Smooth muscle cell (in vitro differentiated cells): Measurements from ENCODE around the gene AFAP1L1. TPM values are rescaled to one million over a fixed set of nuclear protein-coding genes. Genes with fewer than 3 reads are reported as not detected.

Experiments
- DNase-seq: peaks from one replicate; lab custom pipeline; 2025; ENCODE audit not compliant: unreplicated experiment; lab: John Stamatoyannopoulos, UW
- H2AFZ ChIP-seq: fragments of 200-600 bp; sonication (generic); 2 replicates; pipeline ENCODE4 v1.6.0; 2016; ENCODE audit warnings: antibody characterized with exemption, low read depth, mild to moderate bottlenecking
- H3F3A ChIP-seq: fragments of 200-600 bp; sonication (generic); 2 replicates; pipeline ENCODE4 v1.6.0; 2017; ENCODE audit warnings: antibody characterized with exemption, low read depth
- H3K27ac ChIP-seq: fragments of 200-600 bp; sonication (generic); 2 replicates; pipeline ENCODE4 v1.5.1; 2016; ENCODE audit warnings: low read depth, mild to moderate bottlenecking
- H3K27me3 ChIP-seq: fragments of 200-600 bp; sonication (generic); 2 replicates; pipeline ENCODE4 v1.6.1; 2016; ENCODE audit warnings: low read depth, mild to moderate bottlenecking
- H3K36me3 ChIP-seq: fragments of 200-600 bp; sonication (generic); 2 replicates; pipeline ENCODE4 v1.5.1; 2016; ENCODE audit warnings: low read depth
- H3K4me1 ChIP-seq: fragments of 200-600 bp; sonication (generic); 2 replicates; pipeline ENCODE4 v1.5.1; 2016; ENCODE audit warnings: low read depth
- H3K4me2 ChIP-seq: fragments of 200-600 bp; sonication (generic); 2 replicates; pipeline ENCODE4 v1.6.0; 2016; ENCODE audit warnings: mild to moderate bottlenecking
- H3K4me3 ChIP-seq: fragments of 200-600 bp; sonication (generic); 2 replicates; pipeline ENCODE4 v1.5.1; 2016; ENCODE audit warnings: mild to moderate bottlenecking
- H3K79me2 ChIP-seq: fragments of 200-600 bp; sonication (generic); 2 replicates; pipeline ENCODE4 v1.6.0; 2016; ENCODE audit warnings: low read depth, mild to moderate bottlenecking
- H3K9ac ChIP-seq: fragments of 200-600 bp; sonication (generic); 2 replicates; pipeline ENCODE4 v1.6.0; 2016; ENCODE audit warnings: low read depth
- H3K9me3 ChIP-seq: fragments of 200-600 bp; sonication (generic); replicated peaks from 2 replicates; pipeline ENCODE4 v1.5.1; 2016; ENCODE audit warnings: low read depth
- H4K20me1 ChIP-seq: fragments of 200-600 bp; sonication (generic); 2 replicates; pipeline ENCODE4 v1.6.0; 2016; ENCODE audit warnings: low read depth
- WGBS: methylation state at CpG from one replicate; pipeline ENCODE4 v1.1.7; 2016; ENCODE audit warnings: low lambda C conversion rate; 5-methylcytosine and 5-hydroxymethylcytosine counted together
- polyA plus RNA-seq: library from polyadenylated mRNA; unstranded; fragments of >200 nt; fragmentation: Nextera tagmentation; extraction: Ambion mirVana; gene quantifications from 2 replicates; pipeline ENCODE4 v1.2.1, GENCODE V29; 2016
- total RNA-seq: library from RNA; depleted of rRNA; stranded (reverse); fragments of >200 nt; gene quantifications from 2 replicates; pipeline ENCODE4 v1.2.3, GENCODE V29; 2014
- TF ChIP-seq, protein P1 (sequence below): fragments of 200-600 bp; sonication (generic); IDR thresholded peaks from 2 replicates; pipeline ENCODE4 v1.5.1; 2017; ENCODE audit warnings: borderline replicate concordance, mild to moderate bottlenecking, antibody characterized with exemption; ENCODE audit not compliant: insufficient read depth, poor library complexity, severe bottlenecking

The AFAP1L1 gene
- total and polyA plus RNA-seq, 2 experiments from 2014 or later: 0.59 to 2.3 TPM

GRCh38 chr5:149240354-149240998, 31.2 kb upstream of the AFAP1L1 start:
- H3K27me3 ChIP-seq: peaks cover 66% of the 10 kb centered on the region
- H2AFZ ChIP-seq: no peak overlapping the region
- H3K36me3 ChIP-seq: no peaks in the 10 kb centered on the region
- H3F3A ChIP-seq: no peaks in the 10 kb centered on the region
- H3K4me3 ChIP-seq: no peak overlapping the region
- no peaks in the 10 kb centered on the region for H3K9me3 ChIP-seq
- TF ChIP-seq, protein P1, sequence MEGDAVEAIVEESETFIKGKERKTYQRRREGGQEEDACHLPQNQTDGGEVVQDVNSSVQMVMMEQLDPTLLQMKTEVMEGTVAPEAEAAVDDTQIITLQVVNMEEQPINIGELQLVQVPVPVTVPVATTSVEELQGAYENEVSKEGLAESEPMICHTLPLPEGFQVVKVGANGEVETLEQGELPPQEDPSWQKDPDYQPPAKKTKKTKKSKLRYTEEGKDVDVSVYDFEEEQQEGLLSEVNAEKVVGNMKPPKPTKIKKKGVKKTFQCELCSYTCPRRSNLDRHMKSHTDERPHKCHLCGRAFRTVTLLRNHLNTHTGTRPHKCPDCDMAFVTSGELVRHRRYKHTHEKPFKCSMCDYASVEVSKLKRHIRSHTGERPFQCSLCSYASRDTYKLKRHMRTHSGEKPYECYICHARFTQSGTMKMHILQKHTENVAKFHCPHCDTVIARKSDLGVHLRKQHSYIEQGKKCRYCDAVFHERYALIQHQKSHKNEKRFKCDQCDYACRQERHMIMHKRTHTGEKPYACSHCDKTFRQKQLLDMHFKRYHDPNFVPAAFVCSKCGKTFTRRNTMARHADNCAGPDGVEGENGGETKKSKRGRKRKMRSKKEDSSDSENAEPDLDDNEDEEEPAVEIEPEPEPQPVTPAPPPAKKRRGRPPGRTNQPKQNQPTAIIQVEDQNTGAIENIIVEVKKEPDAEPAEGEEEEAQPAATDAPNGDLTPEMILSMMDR: no peak
- H4K20me1 ChIP-seq: no peaks in the 10 kb centered on the region
- no peak overlapping the region for H3K4me2 ChIP-seq
- WGBS: 87% methylated on average over 13 of the region's 13 CpGs
- H3K27ac ChIP-seq: no peak overlapping the region
- H3K4me1 ChIP-seq: no peaks in the 10 kb centered on the region
- DNase-seq: no peak
- no peak overlapping the region for H3K9ac ChIP-seq
- no peaks in the 10 kb centered on the region for H3K79me2 ChIP-seq

DNA sequence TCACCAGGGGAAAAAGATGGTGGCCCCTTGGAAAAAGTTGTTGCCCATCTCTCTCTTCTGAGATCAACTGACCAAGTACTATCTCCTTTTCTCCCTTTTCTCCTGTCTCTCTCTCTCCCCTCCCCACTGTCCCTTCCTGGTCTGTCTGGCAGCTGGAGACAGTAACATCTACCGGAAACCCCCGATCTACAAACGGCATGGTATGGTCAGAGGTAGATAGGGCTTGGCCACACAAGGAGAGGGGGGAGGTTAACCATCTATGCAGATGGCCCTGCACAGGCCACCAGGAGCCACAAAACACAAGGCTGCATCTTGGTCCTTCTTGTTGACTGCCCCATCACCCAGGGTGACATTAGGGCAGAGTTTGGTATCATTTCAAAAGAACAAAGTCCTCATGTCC, 29.3 kb upstream of the AFAP1L1 start:
- WGBS: 92% methylated on average over 3 of the region's 3 CpGs
- no peaks in the 10 kb centered on the region for H3K36me3 ChIP-seq

GRCh38 chr5:149246906-149247305, 24.8 kb upstream of the AFAP1L1 start:
- Histone ChIP-seq H3K27ac (no peak overlapping the region), H3K9me3 (no peaks in the 10 kb centered on the region), H4K20me1 (no peaks in the 10 kb centered on the region), H3K4me1 (no peaks in the 10 kb centered on the region), H3K79me2 (no peaks in the 10 kb centered on the region), H2AFZ (no peak overlapping the region), H3K9ac (no peak overlapping the region), H3K4me2 (no peak overlapping the region), H3K4me3 (no peak overlapping the region), H3F3A (no peaks in the 10 kb centered on the region), H3K36me3 (no peaks in the 10 kb centered on the region), H3K27me3 (peaks cover 48% of the 10 kb centered on the region)
- 88% methylated on average over 4 of the region's 4 CpGs for WGBS
- TF ChIP-seq, protein P1: no peak
- DNase-seq: no peak

More for the DNA sequence above, 29.3 kb upstream of the AFAP1L1 start:
- Histone ChIP-seq H3K27me3 (peaks cover 59% of the 10 kb centered on the region), H3K79me2 (no peaks in the 10 kb centered on the region), H3F3A (no peaks in the 10 kb centered on the region), H3K9me3 (no peaks in the 10 kb centered on the region), H3K9ac (no peak overlapping the region), H3K27ac (no peak overlapping the region), H2AFZ (no peak overlapping the region), H3K4me2 (no peak overlapping the region), H4K20me1 (no peaks in the 10 kb centered on the region), H3K4me3 (no peak overlapping the region), H3K4me1 (no peaks in the 10 kb centered on the region)
- TF ChIP-seq, protein P1: no peak
- DNase-seq: no peak

GRCh38 chr5:149247726-149248125, 23.9 kb upstream of the AFAP1L1 start:
- 88% methylated on average over 8 of the region's 8 CpGs for WGBS
- H3K4me1 ChIP-seq: no peaks in the 10 kb centered on the region
- no peak overlapping the region for H2AFZ ChIP-seq
- no peaks in the 10 kb centered on the region for H3K79me2 ChIP-seq
- H3K36me3 ChIP-seq: no peaks in the 10 kb centered on the region
- H3K9ac ChIP-seq: no peak overlapping the region
- no peaks in the 10 kb centered on the region for H3F3A ChIP-seq
- H3K9me3 ChIP-seq: no peaks in the 10 kb centered on the region
- no peak for DNase-seq
- no peak overlapping the region for H3K27ac ChIP-seq
- H4K20me1 ChIP-seq: no peaks in the 10 kb centered on the region
- TF ChIP-seq, protein P1: no peak
- H3K27me3 ChIP-seq: peaks cover 43% of the 10 kb centered on the region
- no peak overlapping the region for H3K4me3 ChIP-seq
- H3K4me2 ChIP-seq: no peak overlapping the region
